Brain microvascular endothelial cell (primary cell): ENCODE data around the gene RHOC.
"Not testable (repeated sequence)": the region's sequence is repeated elsewhere in the genome, so short reads cannot be mapped to it uniquely, and the experiment has no call there.

ENCODE experiments used
- DNase-seq: peaks from one replicate; pipeline ENCODE4 v3.0.0-alpha.2; 2020
- H3K27ac ChIP-seq: fragments of 250-450 bp; sonication (Bioruptor Pico); 2 replicates; pipeline ENCODE4 v1.5.1; 2020; ENCODE audit warnings: mild to moderate bottlenecking, moderate library complexity
- H3K27me3 ChIP-seq: fragments of 250-450 bp; sonication (Bioruptor Pico); replicated peaks from 2 replicates; pipeline ENCODE4 v1.5.1; 2020; ENCODE audit warnings: mild to moderate bottlenecking
- H3K36me3 ChIP-seq: fragments of 250-450 bp; sonication (Bioruptor Pico); replicated peaks from 2 replicates; pipeline ENCODE4 v1.5.1; 2020; ENCODE audit warnings: mild to moderate bottlenecking
- H3K4me3 ChIP-seq: 2 replicates; pipeline ENCODE4 v1.5.1; 2011; ENCODE audit warnings: low read depth, mild to moderate bottlenecking, control low read depth, low read length, moderate library complexity
- in situ Hi-C: cut with HindIII; loops from 2 replicates; pipeline ENCODE4 v1.10.0; 2017; ENCODE audit warnings: low sequenced_read_pairs, low pct_ligation_motif_present
- TF ChIP-seq, protein P1 (sequence below): IDR thresholded peaks from 2 replicates; pipeline ENCODE4 v1.5.1; 2011; ENCODE audit warnings: low read depth, mild to moderate bottlenecking, moderate library complexity, low read length, control low read depth, inconsistent platforms; ENCODE audit errors: missing control alignments

RHOC gene

DNA sequence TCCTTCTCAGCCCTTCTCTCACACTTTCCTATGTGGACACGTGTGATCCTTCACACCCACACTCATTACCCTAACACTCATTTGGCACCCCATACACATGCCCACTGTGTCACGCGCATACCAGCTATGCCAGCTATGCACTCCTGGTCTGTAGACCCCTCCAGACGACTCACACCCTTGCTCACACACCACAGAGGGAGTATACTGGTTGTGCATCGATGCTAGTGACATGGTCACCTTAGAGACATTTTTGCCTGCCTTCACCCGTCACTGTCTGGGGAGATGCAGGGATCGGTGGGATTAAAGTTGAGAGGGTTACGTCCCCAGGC lies 16.5 kb upstream of the RHOC start:
- DNase-seq = no peak
- TF ChIP-seq, protein P1, sequence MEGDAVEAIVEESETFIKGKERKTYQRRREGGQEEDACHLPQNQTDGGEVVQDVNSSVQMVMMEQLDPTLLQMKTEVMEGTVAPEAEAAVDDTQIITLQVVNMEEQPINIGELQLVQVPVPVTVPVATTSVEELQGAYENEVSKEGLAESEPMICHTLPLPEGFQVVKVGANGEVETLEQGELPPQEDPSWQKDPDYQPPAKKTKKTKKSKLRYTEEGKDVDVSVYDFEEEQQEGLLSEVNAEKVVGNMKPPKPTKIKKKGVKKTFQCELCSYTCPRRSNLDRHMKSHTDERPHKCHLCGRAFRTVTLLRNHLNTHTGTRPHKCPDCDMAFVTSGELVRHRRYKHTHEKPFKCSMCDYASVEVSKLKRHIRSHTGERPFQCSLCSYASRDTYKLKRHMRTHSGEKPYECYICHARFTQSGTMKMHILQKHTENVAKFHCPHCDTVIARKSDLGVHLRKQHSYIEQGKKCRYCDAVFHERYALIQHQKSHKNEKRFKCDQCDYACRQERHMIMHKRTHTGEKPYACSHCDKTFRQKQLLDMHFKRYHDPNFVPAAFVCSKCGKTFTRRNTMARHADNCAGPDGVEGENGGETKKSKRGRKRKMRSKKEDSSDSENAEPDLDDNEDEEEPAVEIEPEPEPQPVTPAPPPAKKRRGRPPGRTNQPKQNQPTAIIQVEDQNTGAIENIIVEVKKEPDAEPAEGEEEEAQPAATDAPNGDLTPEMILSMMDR = no peak
- no peak overlapping the region for H3K27ac ChIP-seq
- in situ Hi-C loops = no loop called here
- H3K4me3 ChIP-seq = no peak overlapping the region
- H3K36me3 ChIP-seq = no peaks in the 10 kb centered on the region
- no peaks in the 10 kb centered on the region for H3K27me3 ChIP-seq

DNA sequence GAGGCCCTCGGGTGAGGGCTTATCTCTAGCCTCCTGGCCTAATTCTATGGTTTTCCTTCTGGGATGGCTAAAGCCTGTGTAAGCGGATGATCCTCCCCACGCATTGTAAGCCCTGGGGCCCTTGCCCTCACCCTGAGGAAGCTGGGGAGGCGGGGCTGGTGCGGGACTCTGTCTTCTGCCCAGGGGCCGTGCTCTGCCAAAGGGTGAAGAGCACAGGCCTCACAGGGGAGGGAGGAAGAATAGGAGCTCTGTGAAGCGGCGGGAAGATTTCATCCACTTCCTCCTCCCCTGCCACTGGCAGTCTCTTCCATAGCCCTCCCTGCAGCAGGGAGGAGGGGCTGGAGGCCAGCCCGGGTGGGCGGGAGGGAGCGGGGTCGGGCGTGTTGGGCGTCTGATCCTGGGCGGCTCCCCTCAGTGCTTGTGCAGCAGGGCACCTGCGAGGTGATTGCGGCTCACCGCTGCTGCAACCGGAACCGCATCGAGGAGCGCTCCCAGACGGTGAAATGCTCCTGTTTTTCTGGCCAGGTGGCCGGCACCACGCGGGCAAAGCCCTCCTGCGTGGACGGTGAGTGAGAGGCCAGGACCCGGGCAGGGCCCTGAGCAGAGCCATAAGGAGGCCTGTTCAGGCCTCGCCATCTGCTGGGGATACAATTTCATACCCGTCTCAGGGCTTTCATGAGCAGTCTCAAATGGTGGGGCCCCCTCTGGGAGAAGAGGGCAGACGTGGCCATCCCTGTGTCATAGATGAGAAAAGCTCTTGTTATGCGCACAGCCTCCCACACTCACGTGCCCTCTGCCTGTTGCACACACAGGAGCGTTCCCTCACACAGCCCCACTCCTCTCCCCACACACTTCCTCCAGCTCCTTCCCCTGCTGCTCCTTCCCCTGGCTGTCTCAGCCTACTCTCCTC lies 15.9 kb upstream of the RHOC start:
- Histone ChIP-seq H3K27me3 (no peaks in the 10 kb centered on the region), H3K4me3 (no peak overlapping the region), H3K27ac (no peak overlapping the region), H3K36me3 (no peaks in the 10 kb centered on the region)
- peak; percentile 24 for DNase-seq
- in situ Hi-C loops = no loop called here
- TF ChIP-seq, protein P1 = peak; percentile 28

DNA sequence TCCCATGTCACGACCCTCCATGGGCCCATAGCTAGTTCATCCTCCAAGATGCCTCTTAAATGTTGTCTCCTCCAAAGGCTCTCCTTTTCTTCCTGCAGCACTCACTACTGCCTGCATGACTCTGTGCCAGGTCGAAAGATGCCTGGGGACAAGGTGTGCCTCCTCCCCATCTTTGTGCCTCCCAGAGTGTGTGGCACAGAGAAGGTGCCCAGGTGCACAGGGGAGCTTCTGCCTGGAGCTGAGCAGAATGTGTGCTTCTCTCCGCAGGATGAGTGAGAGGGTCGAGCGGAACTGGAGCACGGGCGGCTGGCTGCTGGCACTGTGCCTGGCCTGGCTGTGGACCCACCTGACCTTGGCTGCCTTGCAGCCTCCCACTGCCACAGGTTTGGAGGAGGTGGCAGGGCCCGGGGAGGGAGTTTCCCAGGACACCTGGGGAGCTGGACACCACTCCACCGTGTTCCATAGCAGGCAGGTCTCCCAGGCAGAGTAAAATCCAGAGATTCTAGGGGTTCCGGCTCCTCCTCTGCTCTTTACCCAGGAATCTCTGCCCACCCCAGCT lies 15.1 kb upstream of the RHOC start:
- no peak overlapping the region for H3K27ac ChIP-seq

DNA sequence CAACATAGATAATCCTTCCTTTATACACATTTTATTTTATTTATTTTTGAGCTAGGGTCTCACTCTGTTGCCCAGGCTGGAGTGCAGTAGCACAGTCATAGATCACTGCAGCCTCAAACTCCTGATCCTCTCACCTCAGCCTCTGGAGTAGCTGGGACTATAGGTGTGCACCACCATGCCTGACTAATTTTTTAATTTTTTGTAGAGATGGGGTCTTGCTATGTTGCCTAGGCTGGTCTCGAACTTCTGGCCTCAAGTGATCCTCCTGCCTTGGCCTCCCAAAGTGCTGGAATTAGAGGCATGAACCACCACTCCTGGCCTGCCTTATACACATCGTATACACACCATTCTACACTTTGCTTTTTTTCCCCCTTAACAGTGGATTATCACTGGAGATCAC lies 14.4 kb upstream of the RHOC start:
- H3K4me3 ChIP-seq, H3K36me3 ChIP-seq, H3K27me3 ChIP-seq, H3K27ac ChIP-seq, DNase-seq, in situ Hi-C loops: not testable (repeated sequence)

More for the DNA sequence above, 15.1 kb upstream of the RHOC start:
- Histone ChIP-seq H3K4me3 (no peak overlapping the region), H3K27me3 (no peaks in the 10 kb centered on the region), H3K36me3 (no peaks in the 10 kb centered on the region)
- in situ Hi-C loops = no loop called here
- no peak for DNase-seq
- TF ChIP-seq, protein P1 = no peak

GRCh38 chr1:112720800-112721199 lies 13.9 kb upstream of the RHOC start:
- Histone ChIP-seq H3K4me3 (no peak overlapping the region), H3K27me3 (no peaks in the 10 kb centered on the region), H3K36me3 (no peaks in the 10 kb centered on the region), H3K27ac (no peak overlapping the region)
- TF ChIP-seq, protein P1 = no peak
- DNase-seq = no peak
- in situ Hi-C loops = no loop called here

DNA sequence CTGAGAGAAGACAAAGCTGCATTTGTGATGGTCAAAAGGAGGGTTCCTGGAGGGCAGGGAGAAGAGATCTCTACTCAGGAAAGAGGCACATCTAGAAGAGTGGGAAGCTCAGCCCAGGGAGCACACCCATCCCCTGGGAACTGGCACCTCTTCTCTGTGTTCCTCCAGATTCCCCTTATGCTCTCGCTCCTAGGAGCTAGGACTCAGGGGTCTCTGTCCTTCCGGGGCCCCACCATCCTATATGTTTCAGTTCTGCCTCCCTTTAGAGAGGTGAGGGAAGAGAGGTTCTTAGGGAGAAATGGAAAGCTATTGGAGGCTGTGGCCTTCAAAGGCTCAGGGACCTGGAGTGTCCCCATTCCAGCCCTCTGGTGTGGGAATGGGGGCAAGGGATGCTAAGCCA lies 12.8 kb upstream of the RHOC start:
- in situ Hi-C loops = no loop called here
- no peak overlapping the region for H3K4me3 ChIP-seq
- H3K36me3 ChIP-seq = no peaks in the 10 kb centered on the region
- H3K27ac ChIP-seq = no peak overlapping the region
- TF ChIP-seq, protein P1 = no peak
- H3K27me3 ChIP-seq = no peaks in the 10 kb centered on the region
- DNase-seq = no peak
